Esophagus squamous epithelium (tissue), 4 donors: Measurements from ENCODE around the gene MAN2A1.

Experiments used
- POLR2A ChIP-seq, 4 donors: fragments of 450-650 bp; IDR thresholded peaks; one replicate each; pipeline ENCODE4 v1.6.1; 2017; ENCODE audit warnings: antibody characterized with exemption in 4 of 4, mild to moderate bottlenecking in 4 of 4, moderate library complexity in 3 of 4
- TF ChIP-seq, protein P1 (sequence below), 6 experiments: fragments of 450-650 bp in 4 of 6; fragments of 200-600 bp in 2 of 6; sonication (generic) in 2 of 6; IDR thresholded peaks; one replicate each; pipeline ENCODE4 v1.5.1; 2016 to 2019; ENCODE audit warnings: antibody characterized with exemption in 6 of 6, mild to moderate bottlenecking in 4 of 6, moderate library complexity in 4 of 6

DNA sequence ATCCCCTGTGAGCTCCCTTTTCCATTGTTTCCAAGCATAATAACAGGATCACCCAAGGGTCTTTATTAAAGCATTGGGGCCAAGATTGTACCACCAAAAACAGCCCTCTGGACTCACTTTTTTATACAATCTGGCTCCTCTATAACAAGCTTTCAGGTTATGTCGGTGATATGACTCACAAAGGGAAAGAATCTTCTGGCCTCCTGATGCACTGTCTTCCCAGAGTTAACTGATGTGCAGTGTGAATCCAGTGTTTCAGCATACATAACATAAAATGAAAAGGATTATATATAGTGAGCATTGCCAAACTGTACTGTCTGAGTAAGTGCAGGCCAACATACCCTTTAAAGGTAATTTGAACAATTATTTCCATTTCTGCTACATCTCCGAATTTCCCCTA lies 33.9 kb upstream of the MAN2A1 start:
- TF ChIP-seq, protein P1, sequence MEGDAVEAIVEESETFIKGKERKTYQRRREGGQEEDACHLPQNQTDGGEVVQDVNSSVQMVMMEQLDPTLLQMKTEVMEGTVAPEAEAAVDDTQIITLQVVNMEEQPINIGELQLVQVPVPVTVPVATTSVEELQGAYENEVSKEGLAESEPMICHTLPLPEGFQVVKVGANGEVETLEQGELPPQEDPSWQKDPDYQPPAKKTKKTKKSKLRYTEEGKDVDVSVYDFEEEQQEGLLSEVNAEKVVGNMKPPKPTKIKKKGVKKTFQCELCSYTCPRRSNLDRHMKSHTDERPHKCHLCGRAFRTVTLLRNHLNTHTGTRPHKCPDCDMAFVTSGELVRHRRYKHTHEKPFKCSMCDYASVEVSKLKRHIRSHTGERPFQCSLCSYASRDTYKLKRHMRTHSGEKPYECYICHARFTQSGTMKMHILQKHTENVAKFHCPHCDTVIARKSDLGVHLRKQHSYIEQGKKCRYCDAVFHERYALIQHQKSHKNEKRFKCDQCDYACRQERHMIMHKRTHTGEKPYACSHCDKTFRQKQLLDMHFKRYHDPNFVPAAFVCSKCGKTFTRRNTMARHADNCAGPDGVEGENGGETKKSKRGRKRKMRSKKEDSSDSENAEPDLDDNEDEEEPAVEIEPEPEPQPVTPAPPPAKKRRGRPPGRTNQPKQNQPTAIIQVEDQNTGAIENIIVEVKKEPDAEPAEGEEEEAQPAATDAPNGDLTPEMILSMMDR (IDR thresholded peaks at IDR 0.05), result no peak
- TF ChIP-seq POLR2A (IDR thresholded peaks at IDR 0.05), result no peak
